CD4-positive, alpha-beta T cell treated with Interleukin-15 for 1 hour (primary cell): ENCODE measurements around the gene THBD.

ENCODE experiments used
- DNase-seq: peaks from one replicate; pipeline ENCODE4 v3.0.0-alpha.2; 2020

THBD gene

GRCh38 chr20:23059846-23060245 is 10.4 kb upstream of the THBD start:
- no peak for DNase-seq

- DNase-seq: no peak
Observed at GRCh38 chr20:23059001-23059400, 9.5 kb upstream of the THBD start.

- DNase-seq: no peak
Observed at GRCh38 chr20:23058240-23058639, 8.8 kb upstream of the THBD start.

GRCh38 chr20:23052904-23053303 is 3.4 kb upstream of the THBD start:
- DNase-seq: no peak

- peak; percentile 47 for DNase-seq
Observed at GRCh38 chr20:23050847-23051627, 1.6 kb upstream of the THBD start.

- peak; percentile 41 for DNase-seq
Observed at GRCh38 chr20:23050076-23050838, 785 bp upstream of the THBD start.

GRCh38 chr20:23048283-23049200 is 930 bp downstream of the THBD start:
- peak; percentile 57 for DNase-seq

- DNase-seq: no peak
Observed at GRCh38 chr20:23047738-23048214, 1.7 kb downstream of the THBD start.

- no peak for DNase-seq
Observed at GRCh38 chr20:23047001-23047737, 2.3 kb downstream of the THBD start.

GRCh38 chr20:23046431-23046830 is 3.0 kb downstream of the THBD start:
- DNase-seq: no peak

GRCh38 chr20:23043376-23043775 is 6.1 kb downstream of the THBD start:
- no peak for DNase-seq

- no peak for DNase-seq
Observed at GRCh38 chr20:23042270-23042669, 7.2 kb downstream of the THBD start.

GRCh38 chr20:23039885-23040508 is 9.5 kb downstream of the THBD start:
- DNase-seq: no peak

- no peak for DNase-seq
Observed at GRCh38 chr20:23039136-23039875, 10.2 kb downstream of the THBD start.

GRCh38 chr20:23037017-23037481 is 12.4 kb downstream of the THBD start:
- DNase-seq: no peak

- no peak for DNase-seq
Observed at GRCh38 chr20:23036371-23036770, 13.1 kb downstream of the THBD start.

GRCh38 chr20:23035731-23036130 is 13.7 kb downstream of the THBD start:
- DNase-seq: no peak

- no peak for DNase-seq
Observed at GRCh38 chr20:23034721-23035671, 14.5 kb downstream of the THBD start, which contains the start of gene SSTR4. Gene SSTR4 (plus strand): TSS chr20:23035312. CDS start chr20:23035484, 172 bp downstream.

- DNase-seq: no peak
Observed at GRCh38 chr20:23033918-23034317, 15.6 kb downstream of the THBD start.

- no peak for DNase-seq
Observed at GRCh38 chr20:23032750-23033078, 16.8 kb downstream of the THBD start.
